Neural progenitor cell (in vitro differentiated cells): ENCODE data around the gene RUBCN. TPM values are rescaled to one million over a fixed set of nuclear protein-coding genes. Genes with fewer than 3 reads are reported as not detected.
"Not testable (repeated sequence)": the region's sequence is repeated elsewhere in the genome, so short reads cannot be mapped to it uniquely, and the experiment has no call there.

ENCODE experiments used
- DNase-seq: peaks from one replicate; pipeline ENCODE4 v3.0.0-alpha.2; 2016; ENCODE audit warnings: low spot score
- H2AFZ ChIP-seq: fragments of 200-600 bp; sonication (generic); replicated peaks from 2 replicates; pipeline ENCODE4 v1.6.1; 2016; ENCODE audit warnings: antibody characterized with exemption
- H3F3A ChIP-seq: fragments of 200-600 bp; sonication (generic); 2 replicates; pipeline ENCODE4 v1.6.1; 2016; ENCODE audit warnings: antibody characterized with exemption, low read depth
- H3K27ac ChIP-seq: fragments of 200-600 bp; sonication (generic); 2 replicates; pipeline ENCODE4 v1.5.1; 2016; ENCODE audit warnings: mild to moderate bottlenecking
- H3K27me3 ChIP-seq: fragments of 200-600 bp; sonication (generic); 2 replicates; pipeline ENCODE4 v1.6.1; 2016; ENCODE audit warnings: mild to moderate bottlenecking, moderate library complexity
- H3K36me3 ChIP-seq: fragments of 200-600 bp; sonication (generic); 2 replicates; pipeline ENCODE4 v1.5.1; 2016
- H3K4me1 ChIP-seq: fragments of 200-600 bp; sonication (generic); 2 replicates; pipeline ENCODE4 v1.6.1; 2016; ENCODE audit warnings: mixed run types
- H3K4me2 ChIP-seq: fragments of 200-600 bp; sonication (generic); 2 replicates; pipeline ENCODE4 v1.6.1; 2016
- H3K4me3 ChIP-seq: fragments of 200-600 bp; sonication (generic); 2 replicates; pipeline ENCODE4 v1.5.1; 2016
- H3K79me2 ChIP-seq: fragments of 200-600 bp; sonication (generic); 2 replicates; pipeline ENCODE4 v1.6.1; 2016; ENCODE audit warnings: low read depth
- H3K9ac ChIP-seq: fragments of 200-600 bp; sonication (generic); 2 replicates; pipeline ENCODE4 v1.6.1; 2016
- H3K9me3 ChIP-seq: fragments of 200-600 bp; sonication (generic); 2 replicates; pipeline ENCODE4 v1.5.1; 2016; ENCODE audit warnings: low read depth
- H4K20me1 ChIP-seq: fragments of 200-600 bp; sonication (generic); 2 replicates; pipeline ENCODE4 v1.6.1; 2016; ENCODE audit warnings: low read depth
- H3K27ac Mint-ChIP-seq: 3 replicates; pipeline ENCODE4 v1.8.0; 2021; ENCODE audit warnings: mixed read lengths
- H3K27me3 Mint-ChIP-seq: 2 replicates; pipeline ENCODE4 v1.8.0; 2022; ENCODE audit warnings: low read depth, mild to moderate bottlenecking, inconsistent platforms, moderate library complexity, mixed read lengths; ENCODE audit not compliant: insufficient read depth
- H3K36me3 Mint-ChIP-seq: 3 replicates; pipeline ENCODE4 v1.8.0; 2021; ENCODE audit warnings: mixed read lengths
- H3K4me1 Mint-ChIP-seq: 3 replicates; pipeline ENCODE4 v1.8.0; 2021; ENCODE audit warnings: mixed read lengths
- H3K4me3 Mint-ChIP-seq: 3 replicates; pipeline ENCODE4 v1.8.0; 2021; ENCODE audit warnings: mild to moderate bottlenecking, moderate library complexity, mixed read lengths
- H3K9me3 Mint-ChIP-seq: 3 replicates; pipeline ENCODE4 v1.8.0; 2020; ENCODE audit warnings: mixed read lengths
- total RNA-seq: library from RNA; depleted of rRNA; stranded (reverse); fragments of >200 nt; gene quantifications from 2 replicates; pipeline ENCODE4 v1.2.3, GENCODE V29; 2015; ENCODE audit warnings: low replicate concordance

RUBCN gene
- total RNA-seq, 1 donor from 2014 or later = 6.4 TPM

- H2AFZ ChIP-seq, H3K79me2 ChIP-seq, H3K4me3 ChIP-seq, H3K27me3 Mint-ChIP-seq, H3K27me3 ChIP-seq, DNase-seq, H3K4me3 Mint-ChIP-seq, H3K4me1 Mint-ChIP-seq, H3K36me3 ChIP-seq, H3K9ac ChIP-seq, H3K4me2 ChIP-seq, H3K27ac ChIP-seq, H3K4me1 ChIP-seq, H3F3A ChIP-seq, H3K27ac Mint-ChIP-seq, H3K9me3 Mint-ChIP-seq, H4K20me1 ChIP-seq, H3K36me3 Mint-ChIP-seq, H3K9me3 ChIP-seq: not testable (repeated sequence)
Measured at GRCh38 chr3:197662352-197662751, 74.4 kb downstream of the RUBCN start.

DNA sequence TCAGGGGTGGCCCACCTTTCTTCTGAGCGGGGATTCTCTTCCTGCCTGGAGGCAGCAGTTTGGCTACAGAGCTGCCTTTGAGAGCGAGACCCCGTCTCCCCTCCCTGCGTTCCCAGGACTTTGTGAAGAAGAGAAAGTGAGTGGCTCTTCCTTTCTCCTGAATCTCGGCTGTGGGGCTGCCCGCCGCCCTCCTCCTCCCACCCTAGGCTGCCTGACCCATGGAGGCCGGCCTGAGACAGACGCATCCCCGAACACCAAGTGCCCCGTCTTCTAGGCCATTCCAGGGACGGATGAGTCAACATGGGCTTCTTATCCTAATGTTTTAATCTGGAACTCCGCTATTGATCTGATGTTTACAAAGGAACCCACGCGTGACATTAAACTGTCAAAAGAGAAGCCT lies 74.8 kb downstream of the RUBCN start:
- not testable (repeated sequence) for H3K36me3 ChIP-seq, H3K27me3 Mint-ChIP-seq, H3K9me3 Mint-ChIP-seq, H3K36me3 Mint-ChIP-seq, H4K20me1 ChIP-seq, H3K4me1 Mint-ChIP-seq, H3K4me2 ChIP-seq, H3K27me3 ChIP-seq, H3F3A ChIP-seq, H2AFZ ChIP-seq, H3K9ac ChIP-seq, H3K9me3 ChIP-seq, H3K27ac ChIP-seq, H3K79me2 ChIP-seq, H3K4me3 Mint-ChIP-seq, DNase-seq, H3K4me3 ChIP-seq, H3K4me1 ChIP-seq, H3K27ac Mint-ChIP-seq

GRCh38 chr3:197661234-197661834 lies 75.4 kb downstream of the RUBCN start:
- not testable (repeated sequence) for H3K27me3 Mint-ChIP-seq

DNA sequence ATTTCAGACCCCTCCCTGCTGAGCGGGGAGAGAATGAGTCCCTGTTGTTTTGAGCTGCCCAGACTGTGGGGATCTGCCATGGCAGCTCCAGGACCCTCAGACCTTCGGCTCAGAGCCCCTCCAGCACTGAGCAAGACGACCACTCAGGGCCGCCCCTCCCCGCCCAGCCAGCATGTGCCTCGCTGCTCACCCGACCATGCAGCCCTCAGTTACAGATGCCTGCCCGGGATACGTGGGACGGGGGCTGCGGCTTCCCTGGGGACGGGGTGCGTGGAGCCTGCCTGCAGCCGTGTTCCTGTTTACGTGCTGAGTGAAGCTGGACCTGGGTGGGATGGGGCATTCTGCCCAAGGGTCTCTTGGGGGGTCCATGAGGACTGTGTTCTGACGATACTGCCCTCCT lies 77.0 kb downstream of the RUBCN start:
- not testable (repeated sequence) for H3K9ac ChIP-seq, H2AFZ ChIP-seq, H3K4me1 Mint-ChIP-seq, H3K79me2 ChIP-seq, H3K36me3 ChIP-seq, H3K4me3 ChIP-seq, H4K20me1 ChIP-seq, H3K27ac Mint-ChIP-seq, H3K4me2 ChIP-seq, H3K27me3 ChIP-seq, H3K9me3 Mint-ChIP-seq, H3K27me3 Mint-ChIP-seq, H3K9me3 ChIP-seq, DNase-seq, H3K4me1 ChIP-seq, H3K27ac ChIP-seq, H3K4me3 Mint-ChIP-seq, H3K36me3 Mint-ChIP-seq, H3F3A ChIP-seq

More at GRCh38 chr3:197661234-197661834, 75.4 kb downstream of the RUBCN start:
- H3K4me3 ChIP-seq, H3K4me1 ChIP-seq, H3K36me3 Mint-ChIP-seq, H3K4me1 Mint-ChIP-seq, H2AFZ ChIP-seq, H3K9me3 Mint-ChIP-seq, H3K27ac ChIP-seq, H3K36me3 ChIP-seq, H3K27me3 ChIP-seq, H4K20me1 ChIP-seq, DNase-seq, H3K9ac ChIP-seq, H3K4me2 ChIP-seq, H3K79me2 ChIP-seq, H3K27ac Mint-ChIP-seq, H3F3A ChIP-seq, H3K4me3 Mint-ChIP-seq, H3K9me3 ChIP-seq: not testable (repeated sequence)

DNA sequence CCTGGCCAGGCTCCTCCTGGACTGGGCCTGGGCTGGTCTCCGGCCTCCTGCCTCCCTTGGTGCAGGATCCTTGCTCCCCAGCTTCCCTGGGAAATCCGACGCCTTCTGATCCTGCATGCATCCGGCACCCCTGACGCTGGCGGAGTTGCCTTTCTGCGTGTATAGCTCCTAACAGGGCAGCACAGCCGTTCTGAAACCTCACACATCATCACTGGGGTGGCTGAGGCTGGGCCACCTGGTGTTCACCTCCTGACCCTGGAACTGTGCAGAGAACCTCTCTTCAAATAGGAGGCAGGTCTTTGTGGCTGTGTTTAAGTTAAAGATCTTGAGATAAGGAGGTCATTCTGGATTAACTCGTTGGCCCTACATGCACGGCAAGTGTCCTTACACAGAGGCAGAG lies 77.6 kb downstream of the RUBCN start:
- H2AFZ ChIP-seq, H3K4me3 ChIP-seq, H3K4me1 ChIP-seq, H3K36me3 Mint-ChIP-seq, H3K4me3 Mint-ChIP-seq, H3K27me3 ChIP-seq, H3K9me3 ChIP-seq, H3K4me1 Mint-ChIP-seq, H3F3A ChIP-seq, DNase-seq, H4K20me1 ChIP-seq, H3K9me3 Mint-ChIP-seq, H3K27ac Mint-ChIP-seq, H3K4me2 ChIP-seq, H3K27me3 Mint-ChIP-seq, H3K79me2 ChIP-seq, H3K9ac ChIP-seq, H3K36me3 ChIP-seq, H3K27ac ChIP-seq: not testable (repeated sequence)

DNA sequence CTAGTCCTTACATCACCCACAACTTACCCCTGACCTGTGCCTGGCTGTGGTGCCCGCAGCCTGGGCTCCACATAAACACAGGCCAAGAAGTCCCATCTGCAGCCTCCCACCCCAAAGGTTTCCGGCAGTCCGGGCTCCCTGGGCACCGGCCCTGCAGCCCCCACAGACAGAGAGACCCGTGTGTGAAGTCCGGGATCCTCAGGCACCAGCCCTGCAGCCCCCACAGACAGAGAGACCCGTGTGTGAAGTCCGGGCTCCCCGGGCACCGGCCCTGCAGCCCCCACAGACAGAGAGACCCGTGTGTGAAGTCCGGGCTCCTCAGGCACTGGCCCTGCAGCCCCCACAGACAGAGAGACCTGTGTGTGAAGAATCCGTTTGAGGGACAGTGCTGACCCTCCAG lies 78.0 kb downstream of the RUBCN start:
- H3K27ac ChIP-seq, H3K4me2 ChIP-seq, H3K4me3 Mint-ChIP-seq, H3K36me3 ChIP-seq, H4K20me1 ChIP-seq, H2AFZ ChIP-seq, H3K9me3 ChIP-seq, H3K27me3 ChIP-seq, H3K4me3 ChIP-seq, H3K4me1 ChIP-seq, H3K9ac ChIP-seq, H3K79me2 ChIP-seq, H3F3A ChIP-seq, H3K36me3 Mint-ChIP-seq, DNase-seq, H3K9me3 Mint-ChIP-seq, H3K4me1 Mint-ChIP-seq, H3K27ac Mint-ChIP-seq, H3K27me3 Mint-ChIP-seq: not testable (repeated sequence)

DNA sequence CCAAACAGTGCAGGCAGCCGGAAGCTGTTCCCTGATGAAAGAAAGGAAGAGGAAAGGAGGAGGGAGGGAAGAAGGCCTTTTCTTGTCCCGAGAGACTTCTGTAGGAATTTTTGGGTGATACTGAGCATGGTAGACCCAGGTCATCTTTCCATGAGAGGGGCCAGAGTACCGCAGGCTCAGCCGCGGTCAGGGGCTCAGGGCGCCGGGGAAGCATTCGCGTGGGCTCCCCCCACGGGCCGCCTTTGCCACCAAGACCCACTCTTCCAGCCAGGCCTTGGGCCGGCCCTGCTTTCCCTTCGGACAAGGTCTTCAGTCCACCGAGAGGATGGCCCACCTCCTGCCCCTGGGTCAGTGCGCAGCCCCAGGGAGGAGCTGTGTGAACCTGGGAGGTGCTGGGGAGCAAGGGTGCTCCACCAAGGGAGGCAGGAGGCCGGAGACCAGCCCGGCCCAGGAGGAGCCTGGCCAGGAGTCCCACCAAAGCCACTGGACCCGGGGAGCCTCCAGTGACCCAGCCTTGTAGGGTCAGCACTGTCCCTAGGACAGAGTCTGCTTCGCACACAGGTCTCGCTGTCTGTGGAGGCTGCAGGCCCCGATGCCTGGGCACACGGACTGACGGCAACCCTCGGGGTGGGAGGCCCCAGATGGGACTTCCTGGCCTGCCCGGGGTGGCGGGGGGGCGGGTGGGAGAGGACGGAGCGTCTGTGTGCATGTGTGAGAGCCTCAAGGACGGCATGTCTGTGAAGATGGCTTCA lies 79.0 kb downstream of the RUBCN start:
- not testable (repeated sequence) for H3K4me1 Mint-ChIP-seq, H3F3A ChIP-seq, H3K9ac ChIP-seq, H3K27ac Mint-ChIP-seq, H2AFZ ChIP-seq, H3K4me3 ChIP-seq, H3K9me3 Mint-ChIP-seq, H3K4me3 Mint-ChIP-seq, H3K4me1 ChIP-seq, H3K27me3 Mint-ChIP-seq, H3K27me3 ChIP-seq, H3K79me2 ChIP-seq, H4K20me1 ChIP-seq, H3K27ac ChIP-seq, H3K4me2 ChIP-seq, H3K9me3 ChIP-seq, H3K36me3 ChIP-seq, DNase-seq, H3K36me3 Mint-ChIP-seq

DNA sequence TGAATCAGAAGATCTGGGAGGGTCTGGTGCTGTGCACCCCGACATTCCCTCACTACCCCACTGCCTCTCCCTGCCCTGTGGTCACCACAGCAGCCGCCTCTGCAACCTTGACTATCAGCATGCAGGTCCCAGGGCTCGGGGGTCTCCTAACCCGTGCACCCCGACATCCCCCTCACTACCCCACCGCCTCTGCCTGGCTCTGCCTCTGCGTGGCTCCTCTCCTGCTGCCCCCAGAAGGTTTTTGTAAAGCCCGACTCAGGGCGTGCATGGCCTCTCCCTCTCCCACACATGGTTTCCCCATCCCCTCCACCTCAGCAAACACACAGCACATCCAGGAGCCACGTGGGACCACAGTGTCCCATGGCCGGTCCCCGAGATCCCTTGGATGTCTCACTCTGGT lies 79.7 kb downstream of the RUBCN start:
- H3K27ac ChIP-seq, H3K36me3 Mint-ChIP-seq, H3K4me3 ChIP-seq, H3K4me2 ChIP-seq, H3K36me3 ChIP-seq, H3F3A ChIP-seq, H3K79me2 ChIP-seq, H3K27me3 ChIP-seq, H3K9ac ChIP-seq, H3K9me3 ChIP-seq, DNase-seq, H2AFZ ChIP-seq, H4K20me1 ChIP-seq, H3K4me1 Mint-ChIP-seq, H3K4me3 Mint-ChIP-seq, H3K4me1 ChIP-seq, H3K27me3 Mint-ChIP-seq, H3K27ac Mint-ChIP-seq, H3K9me3 Mint-ChIP-seq: not testable (repeated sequence)
